Neuronal stem cell (in vitro differentiated cells): Measurements from ENCODE around the gene ASXL2.

Source experiments
- DNase-seq: peaks from one replicate; pipeline ENCODE4 v3.0.0-alpha.2; 2013; ENCODE audit warnings: low spot score
- H2AFZ ChIP-seq: one replicate; pipeline ENCODE4 v1.6.1; 2013; ENCODE audit warnings: mild to moderate bottlenecking, low read length, inconsistent platforms
- H2AK5ac ChIP-seq: 2 replicates; pipeline ENCODE4 v1.6.1; 2013; ENCODE audit warnings: low read depth, mild to moderate bottlenecking, inconsistent platforms, low read length, moderate library complexity, mixed read lengths
- H2BK120ac ChIP-seq: 2 replicates; pipeline ENCODE4 v1.6.1; 2013; ENCODE audit warnings: low read depth, mild to moderate bottlenecking, inconsistent platforms, low read length, moderate library complexity, mixed read lengths
- H2BK12ac ChIP-seq: one replicate; pipeline ENCODE4 v1.6.1; 2013; ENCODE audit warnings: low read length, inconsistent platforms
- H2BK15ac ChIP-seq: 2 replicates; pipeline ENCODE4 v1.6.1; 2013; ENCODE audit warnings: mild to moderate bottlenecking, low read length, inconsistent platforms, mixed read lengths
- H2BK5ac ChIP-seq: one replicate; pipeline ENCODE4 v1.6.1; 2013; ENCODE audit warnings: inconsistent platforms, mild to moderate bottlenecking, low read length, moderate library complexity
- H3K14ac ChIP-seq: one replicate; pipeline ENCODE4 v1.6.1; 2013; ENCODE audit warnings: low read length, inconsistent platforms
- H3K18ac ChIP-seq: 2 replicates; pipeline ENCODE4 v1.6.1; 2013; ENCODE audit warnings: low read length, inconsistent platforms
- H3K23ac ChIP-seq: 2 replicates; pipeline ENCODE4 v1.6.1; 2013; ENCODE audit warnings: low read depth, mild to moderate bottlenecking, mixed read lengths, low read length, inconsistent platforms; ENCODE audit not compliant: poor library complexity
- H3K27ac ChIP-seq: replicated peaks from 3 replicates; pipeline ENCODE4 v1.5.1; 2013; ENCODE audit warnings: low read length, inconsistent platforms
- H3K27me3 ChIP-seq, 3 experiments: 2 replicates each; pipeline ENCODE4 v1.6.1; 2013; ENCODE audit warnings: low read length in 3 of 3, mild to moderate bottlenecking in 2 of 3, inconsistent platforms in 1 of 3, low read depth in 1 of 3, mixed read lengths in 1 of 3, moderate library complexity in 1 of 3; ENCODE audit not compliant: control insufficient read depth in 3 of 3, insufficient read depth in 3 of 3
- H3K36me3 ChIP-seq, 2 donors: replicated peaks in 1 of 2; 2 replicates each; pipeline ENCODE4 v1.6.1; 2013; ENCODE audit warnings: low read length in 2 of 2; ENCODE audit not compliant: control insufficient read depth in 2 of 2, insufficient read depth in 2 of 2
- H3K4ac ChIP-seq: 2 replicates; pipeline ENCODE4 v1.6.1; 2013; ENCODE audit warnings: inconsistent platforms, mild to moderate bottlenecking, low read length, moderate library complexity
- H3K4me1 ChIP-seq, 2 donors: 1 replicate in 1 of 2; 2 replicates in 1 of 2; pipeline ENCODE4 v1.6.1; 2013; ENCODE audit warnings: low read length in 2 of 2, low read depth in 1 of 2; ENCODE audit not compliant: control insufficient read depth in 2 of 2, insufficient read depth in 1 of 2
- H3K4me2 ChIP-seq: one replicate; pipeline ENCODE4 v1.6.1; 2013; ENCODE audit warnings: mild to moderate bottlenecking, low read length, inconsistent platforms; ENCODE audit not compliant: insufficient read depth, poor library complexity, severe bottlenecking
- H3K4me3 ChIP-seq, 2 donors: 2 replicates each; pipeline ENCODE4 v1.5.1; 2013; ENCODE audit warnings: low read length in 2 of 2, mild to moderate bottlenecking in 2 of 2, inconsistent platforms in 1 of 2, moderate library complexity in 1 of 2
- H3K79me1 ChIP-seq: one replicate; pipeline ENCODE4 v1.6.1; 2013; ENCODE audit warnings: low read depth, mild to moderate bottlenecking, inconsistent platforms, low read length, moderate library complexity
- H3K9ac ChIP-seq: one replicate; pipeline ENCODE4 v1.6.1; 2013; ENCODE audit warnings: mild to moderate bottlenecking, low read depth, low read length, inconsistent platforms; ENCODE audit not compliant: poor library complexity
- H3K9me3 ChIP-seq, 2 donors: replicated peaks in 1 of 2; 2 replicates each; pipeline versions ENCODE3 to v1.6.1; 2013; ENCODE audit warnings: low read length in 2 of 2, mild to moderate bottlenecking in 2 of 2, inconsistent platforms in 1 of 2, low read depth in 1 of 2, mixed read lengths in 1 of 2, moderate library complexity in 1 of 2; ENCODE audit not compliant: control insufficient read depth in 2 of 2, insufficient read depth in 1 of 2
- H4K8ac ChIP-seq: one replicate; pipeline ENCODE4 v1.6.1; 2013; ENCODE audit warnings: low read depth, mild to moderate bottlenecking, inconsistent platforms, low read length, moderate library complexity
- H4K91ac ChIP-seq: one replicate; pipeline ENCODE4 v1.6.1; 2013; ENCODE audit warnings: low read length, low read depth, mild to moderate bottlenecking, inconsistent platforms; ENCODE audit not compliant: poor library complexity
- WGBS, 2 donors: extraction: QIAGEN DNeasy Blood & Tissue Kit; methylation state at CpG; one replicate each; pipeline ENCODE4 v1.1.7; 2013; ENCODE audit warnings: missing lambda C conversion rate in 2 of 2, mixed read lengths in 1 of 2; ENCODE audit not compliant: insufficient read length in 2 of 2, insufficient replicate concordance in 1 of 2; ENCODE audit errors: extremely low coverage in 2 of 2; 5-methylcytosine and 5-hydroxymethylcytosine counted together

The ASXL2 gene

DNA sequence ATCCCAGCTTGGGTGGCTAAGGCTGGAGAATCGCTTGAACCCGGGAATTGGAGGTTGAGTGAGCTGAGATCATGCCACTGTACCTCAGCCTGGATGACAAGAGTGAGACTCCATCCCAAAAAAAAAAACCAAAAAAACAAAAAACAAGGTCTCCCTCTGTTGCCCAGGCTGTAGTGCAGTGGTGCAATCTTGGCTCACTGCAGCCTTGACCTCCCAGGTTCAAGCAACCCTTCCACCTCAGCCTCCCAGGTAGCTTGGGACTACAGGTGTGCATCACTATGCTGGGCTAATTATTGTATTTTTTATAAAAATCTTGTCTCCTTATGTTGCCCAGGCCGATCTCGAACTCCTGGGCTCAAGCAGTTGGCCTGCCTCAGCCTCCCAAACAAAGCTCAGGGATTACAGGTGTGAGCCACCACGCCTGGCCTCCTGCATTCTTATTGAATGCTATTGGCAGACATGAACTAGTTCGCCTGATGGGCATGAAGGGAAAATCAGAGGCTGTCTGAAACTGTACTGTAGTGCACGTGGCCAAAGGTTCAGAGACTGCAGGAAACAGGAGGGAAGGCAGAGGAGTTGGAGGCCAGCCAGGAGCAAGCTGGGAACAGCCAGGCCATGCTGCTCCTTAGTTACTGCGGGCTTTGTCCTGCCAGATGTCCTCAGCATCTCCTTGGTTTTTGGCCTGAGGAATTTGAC is 16.0 kb upstream of the ASXL2 start:
- H4K8ac ChIP-seq: no peak overlapping the region
- no peaks in the 10 kb centered on the region for H3K27me3 ChIP-seq
- H3K36me3 ChIP-seq: no peaks in the 10 kb centered on the region
- peak overlapping the region; percentile 33 for H2BK15ac ChIP-seq
- peak overlapping the region; percentile 79 for H4K91ac ChIP-seq
- H3K79me1 ChIP-seq: no peaks in the 10 kb centered on the region
- H3K18ac ChIP-seq: peak overlapping the region; percentile 38
- WGBS, 2 donors: no CpG with 5 or more reads among the region's 8 CpGs
- no peak overlapping the region for H2BK5ac ChIP-seq
- peak overlapping the region; percentile 86 for H2AK5ac ChIP-seq
- H3K4me1 ChIP-seq: peaks cover 4 to 8% of the 10 kb centered on the region in 2 donors
- DNase-seq: no peak
- no peak overlapping the region for H3K4me3 ChIP-seq
- H3K27ac ChIP-seq: no peak overlapping the region
- H3K14ac ChIP-seq: no peak overlapping the region
- peak overlapping the region; percentile 76 for H3K4ac ChIP-seq
- peak overlapping the region; percentile 52 for H2AFZ ChIP-seq
- H3K23ac ChIP-seq: peak overlapping the region; percentile 91
- H3K4me2 ChIP-seq: no peak overlapping the region
- no peak overlapping the region for H2BK12ac ChIP-seq
- H3K9ac ChIP-seq: peak overlapping the region; percentile 44
- no peaks in the 10 kb centered on the region for H3K9me3 ChIP-seq
- H2BK120ac ChIP-seq: no peak overlapping the region

DNA sequence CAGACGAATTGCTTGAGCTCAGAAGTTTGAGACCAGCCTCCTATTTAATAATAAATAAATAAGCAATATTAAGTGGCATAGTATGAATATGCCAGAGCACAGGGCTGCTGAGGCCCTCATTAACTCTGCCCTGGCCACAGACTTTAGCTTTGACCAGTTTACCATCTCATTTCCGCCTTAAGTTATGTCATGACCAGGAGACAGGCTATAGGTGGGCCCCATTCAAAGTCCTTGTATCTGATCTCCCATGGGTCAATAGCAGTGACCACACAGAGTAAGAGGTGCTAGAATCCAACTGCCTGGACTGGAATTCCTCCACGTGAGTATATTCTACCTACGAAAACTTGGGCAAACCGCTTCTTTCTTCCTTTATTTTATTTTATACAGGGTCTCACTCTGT is 13.4 kb upstream of the ASXL2 start:
- Histone ChIP-seq H3K23ac (no peak overlapping the region), H3K4me1 (peaks cover 4 to 8% of the 10 kb centered on the region in 2 donors)

DNA sequence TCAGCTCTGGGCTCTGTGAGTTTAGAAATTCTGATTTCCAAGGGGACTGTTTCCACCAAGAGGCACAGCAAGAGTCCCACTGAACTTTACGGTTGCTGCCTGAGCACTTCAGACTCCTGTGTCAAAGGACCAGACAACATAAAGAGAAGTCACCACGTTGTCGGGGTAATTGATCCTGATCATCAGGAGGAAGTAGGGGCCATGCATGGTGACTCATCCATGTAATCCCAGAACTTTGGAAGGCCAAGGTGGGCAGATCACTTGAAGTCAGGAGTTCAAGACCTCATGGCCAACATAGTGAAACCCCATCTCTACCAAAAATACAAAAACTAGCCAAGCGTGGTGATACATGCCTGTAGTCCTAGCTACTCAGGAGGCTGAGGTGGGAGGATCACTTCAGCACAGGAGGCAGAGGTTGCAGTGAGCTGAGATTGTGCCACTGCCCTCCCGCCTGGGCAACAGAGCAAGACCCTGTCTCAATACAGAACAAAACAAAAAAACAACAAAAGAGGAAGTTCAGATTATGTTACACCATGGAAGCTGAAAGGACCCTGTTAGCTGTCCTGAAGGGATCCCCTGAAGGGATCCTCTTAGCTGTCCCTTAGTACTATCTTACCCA is 9.4 kb upstream of the ASXL2 start:
- H2BK15ac ChIP-seq: no peak overlapping the region
- no peak overlapping the region for H2BK120ac ChIP-seq
- H3K4me3 ChIP-seq: no peak overlapping the region
- H2AFZ ChIP-seq: no peak overlapping the region
- H3K79me1 ChIP-seq: no peaks in the 10 kb centered on the region
- H3K4ac ChIP-seq: no peak overlapping the region
- WGBS, 2 donors: no CpG with 5 or more reads among the region's 5 CpGs
- H3K27me3 ChIP-seq: peaks cover 0 to 3% (median 0%) of the 10 kb centered on the region in 3 experiments
- H4K8ac ChIP-seq: no peak overlapping the region
- no peak overlapping the region for H3K23ac ChIP-seq
- H2AK5ac ChIP-seq: no peak overlapping the region
- H4K91ac ChIP-seq: no peak overlapping the region
- H3K36me3 ChIP-seq: no peaks in the 10 kb centered on the region
- H3K9ac ChIP-seq: no peak overlapping the region
- no peak overlapping the region for H3K27ac ChIP-seq
- no peaks in the 10 kb centered on the region for H3K9me3 ChIP-seq
- H2BK5ac ChIP-seq: no peak overlapping the region
- no peak overlapping the region for H3K4me2 ChIP-seq
- H3K4me1 ChIP-seq: no peaks in the 10 kb centered on the region
- H3K14ac ChIP-seq: no peak overlapping the region
- H2BK12ac ChIP-seq: no peak overlapping the region
- DNase-seq: no peak
- H3K18ac ChIP-seq: no peak overlapping the region

More for the DNA sequence above, 13.4 kb upstream of the ASXL2 start:
- Histone ChIP-seq H2BK15ac (no peak overlapping the region), H2BK12ac (no peak overlapping the region), H3K9me3 (no peaks in the 10 kb centered on the region), H3K79me1 (no peaks in the 10 kb centered on the region), H3K4ac (no peak overlapping the region), H4K91ac (no peak overlapping the region), H2BK5ac (no peak overlapping the region), H3K36me3 (no peaks in the 10 kb centered on the region), H3K27ac (no peak overlapping the region), H3K18ac (no peak overlapping the region), H3K4me2 (no peak overlapping the region), H3K14ac (no peak overlapping the region), H2BK120ac (no peak overlapping the region), H2AK5ac (no peak overlapping the region), H4K8ac (no peak overlapping the region), H3K4me3 (no peak overlapping the region), H2AFZ (no peak overlapping the region), H3K9ac (no peak overlapping the region), H3K27me3 (peaks cover 0 to 3% (median 0%) of the 10 kb centered on the region in 3 experiments)
- no peak for DNase-seq
- WGBS, 2 donors: no CpG with 5 or more reads among the region's 5 CpGs

DNA sequence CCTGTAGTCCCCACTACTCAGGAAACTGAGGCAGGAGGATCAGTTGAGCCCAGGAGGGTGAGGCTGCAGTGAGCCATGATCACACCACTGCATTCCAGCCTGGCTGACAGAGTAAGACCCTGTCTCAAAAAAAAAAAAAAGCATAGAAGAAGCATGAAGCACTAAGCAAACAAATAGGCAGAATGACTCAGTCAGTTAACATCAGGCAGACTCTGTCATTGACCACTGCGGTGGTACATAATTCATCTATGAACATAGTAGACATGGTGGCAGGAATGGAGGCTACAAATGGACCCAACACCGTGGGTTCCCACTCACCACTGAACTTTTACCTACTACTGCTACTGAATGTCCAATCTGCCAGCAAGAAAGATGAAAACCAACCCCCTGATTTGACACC is 7.6 kb upstream of the ASXL2 start:
- no peak overlapping the region for H2BK15ac ChIP-seq
- no peak overlapping the region for H2AK5ac ChIP-seq
- no peak overlapping the region for H3K18ac ChIP-seq
- no peak overlapping the region for H2AFZ ChIP-seq
- H4K8ac ChIP-seq: no peak overlapping the region
- H3K36me3 ChIP-seq: no peaks in the 10 kb centered on the region
- DNase-seq: no peak
- peaks cover 0 to 3% (median 0%) of the 10 kb centered on the region in 3 experiments for H3K27me3 ChIP-seq
- H3K27ac ChIP-seq: no peak overlapping the region
- no peak overlapping the region for H3K4me2 ChIP-seq
- no peak overlapping the region for H2BK12ac ChIP-seq
- H4K91ac ChIP-seq: no peak overlapping the region
- no peak overlapping the region for H3K4ac ChIP-seq
- H2BK120ac ChIP-seq: no peak overlapping the region
- no peak overlapping the region for H3K23ac ChIP-seq
- H2BK5ac ChIP-seq: no peak overlapping the region
- no peaks in the 10 kb centered on the region for H3K4me1 ChIP-seq
- no peak overlapping the region for H3K14ac ChIP-seq
- no peak overlapping the region for H3K9ac ChIP-seq
- H3K4me3 ChIP-seq: no peak overlapping the region
- no peaks in the 10 kb centered on the region for H3K79me1 ChIP-seq
- H3K9me3 ChIP-seq: no peaks in the 10 kb centered on the region
- no CpG with 5 or more reads among the region's 2 CpGs for WGBS, 2 donors
